DOHH2 (cell line): ENCODE results near the gene DLD.
"Not testable (repeated sequence)": the region's sequence is repeated elsewhere in the genome, so short reads cannot be mapped to it uniquely, and the experiment has no call there.

Experiments
- CTCF ChIP-seq: fragments of 200-600 bp; sonication (generic); IDR thresholded peaks from one replicate; pipeline ENCODE4 v1.5.1; 2014; ENCODE audit warnings: antibody characterized with exemption, mild to moderate bottlenecking, low read depth, low read length; ENCODE audit not compliant: poor library complexity, severe bottlenecking
- EZH2phosphoT487 ChIP-seq: fragments of 200-600 bp; sonication (generic); IDR thresholded peaks from 2 replicates; pipeline ENCODE4 v1.6.1; 2017; ENCODE audit warnings: borderline replicate concordance, mild to moderate bottlenecking, antibody characterized with exemption, low read length, moderate library complexity, mixed read lengths

GRCh38 chr7:107956950-107957349 lies 66.0 kb downstream of the DLD start:
- TF ChIP-seq CTCF, EZH2phosphoT487: not testable (repeated sequence)
